ENCODE data around the gene SLC2A8.

Gene SLC2A8

GRCh38 chr9:127426756-127427155, 29.8 kb downstream of the SLC2A8 start:
- no peak for TF ChIP-seq CTCF (IDR thresholded peaks at IDR 0.05)

- TF ChIP-seq CTCF (IDR thresholded peaks at IDR 0.05), result no peak
Observed at GRCh38 chr9:127428348-127428747, 31.4 kb downstream of the SLC2A8 start.

GRCh38 chr9:127430415-127430814, 33.4 kb downstream of the SLC2A8 start:
- TF ChIP-seq CTCF (IDR thresholded peaks at IDR 0.05), result no peak

GRCh38 chr9:127437497-127438264, 40.7 kb downstream of the SLC2A8 start:
- no peak for TF ChIP-seq CTCF (IDR thresholded peaks at IDR 0.05)

- TF ChIP-seq CTCF (IDR thresholded peaks at IDR 0.05), result no peak
Observed at GRCh38 chr9:127438394-127438793, 41.4 kb downstream of the SLC2A8 start.

- no peak for TF ChIP-seq CTCF (IDR thresholded peaks at IDR 0.05)
Observed at GRCh38 chr9:127444283-127444920, 47.4 kb downstream of the SLC2A8 start.

- no peak for TF ChIP-seq CTCF (IDR thresholded peaks at IDR 0.05)
Observed at GRCh38 chr9:127444921-127445850, 48.2 kb downstream of the SLC2A8 start.

Measured in LNCAP (cell line).